HEK293 (cell line): ENCODE data around the gene GMDS.

Experiments used
- CTCF ChIP-seq: fragments of 450-650 bp; formaldehyde crosslinking; IDR thresholded peaks from 2 replicates; pipeline ENCODE4 v1.5.1; 2016; ENCODE audit warnings: missing biosample characterization, missing genetic modification characterization
- KLF1 ChIP-seq: fragments of 450-650 bp; formaldehyde crosslinking; IDR thresholded peaks from 2 replicates; pipeline ENCODE4 v1.5.1; 2016; ENCODE audit warnings: missing biosample characterization, missing genetic modification characterization
- KLF16 ChIP-seq: fragments of 450-650 bp; formaldehyde crosslinking; IDR thresholded peaks from 2 replicates; pipeline ENCODE4 v1.5.1; 2017; ENCODE audit warnings: missing biosample characterization, missing genetic modification characterization
- ZBTB7A ChIP-seq: fragments of 450-650 bp; formaldehyde crosslinking; IDR thresholded peaks from 2 replicates; pipeline ENCODE4 v1.5.1; 2016; ENCODE audit warnings: low read depth, missing biosample characterization, missing genetic modification characterization
- ZNF114 ChIP-seq: fragments of 450-650 bp; formaldehyde crosslinking; IDR thresholded peaks from 2 replicates; pipeline ENCODE4 v1.5.0; 2017; ENCODE audit warnings: missing biosample characterization, missing genetic modification characterization
- ZNF23 ChIP-seq: fragments of 450-650 bp; formaldehyde crosslinking; IDR thresholded peaks from 2 replicates; pipeline ENCODE4 v1.5.1; 2016; ENCODE audit warnings: missing biosample characterization, missing genetic modification characterization, borderline replicate concordance

GRCh38 chr6:2132416-2132815, 113.0 kb downstream of the GMDS start:
- no peak for TF ChIP-seq ZNF23 (tag by site-specific recombination)
- TF ChIP-seq KLF1 = no peak
- no peak for TF ChIP-seq KLF16 (tag by site-specific recombination)
- no peak for TF ChIP-seq ZBTB7A (tag by site-specific recombination)
- TF ChIP-seq CTCF (tag by site-specific recombination) = no peak
- no peak for TF ChIP-seq ZNF114 (tag by site-specific recombination)
